ENCODE measurements around the gene TMEM132D. TPM values are rescaled to one million over a fixed set of nuclear protein-coding genes. Genes with fewer than 3 reads are reported as not detected.

TMEM132D gene
- total RNA-seq, 1 donor from 2014 or later, result 0.06 TPM

- TF ChIP-seq CTCF (conservative IDR thresholded peaks at IDR 0.05; ENCODE audit: low read depth, low read length), result no peak
- H3K4me3 ChIP-seq (ENCODE audit: low read depth, low read length), result no peak overlapping the region
- DNase-seq (ENCODE audit: low read depth), result no peak
These were observed 603.8 kb downstream of the TMEM132D start for GRCh38 chr12:129300011-129300410.

GRCh38 chr12:129298921-129299320 is 604.9 kb downstream of the TMEM132D start:
- no peak for TF ChIP-seq CTCF (conservative IDR thresholded peaks at IDR 0.05; ENCODE audit: low read depth, low read length)
- H3K4me3 ChIP-seq (ENCODE audit: low read depth, low read length), result no peak overlapping the region
- no peak for DNase-seq (ENCODE audit: low read depth)

GRCh38 chr12:129296671-129297070 is 607.2 kb downstream of the TMEM132D start:
- DNase-seq (ENCODE audit: low read depth), result no peak
- H3K4me3 ChIP-seq (ENCODE audit: low read depth, low read length), result no peak overlapping the region
- TF ChIP-seq CTCF (conservative IDR thresholded peaks at IDR 0.05; ENCODE audit: low read depth, low read length), result no peak

- TF ChIP-seq CTCF (conservative IDR thresholded peaks at IDR 0.05; ENCODE audit: low read depth, low read length), result no peak
- H3K4me3 ChIP-seq (ENCODE audit: low read depth, low read length), result no peak overlapping the region
- DNase-seq (ENCODE audit: low read depth), result no peak
These were observed 609.0 kb downstream of the TMEM132D start for GRCh38 chr12:129294868-129295267.

GRCh38 chr12:129279771-129280170 is 624.1 kb downstream of the TMEM132D start:
- no peak for DNase-seq (ENCODE audit: low read depth)
- H3K4me3 ChIP-seq (ENCODE audit: low read depth, low read length), result no peak overlapping the region
- TF ChIP-seq CTCF (conservative IDR thresholded peaks at IDR 0.05; ENCODE audit: low read depth, low read length), result no peak

GRCh38 chr12:129276361-129277060 is 627.3 kb downstream of the TMEM132D start:
- H3K4me3 ChIP-seq (ENCODE audit: low read depth, low read length), result no peak overlapping the region
- DNase-seq (ENCODE audit: low read depth), result no peak
- no peak for TF ChIP-seq CTCF (conservative IDR thresholded peaks at IDR 0.05; ENCODE audit: low read depth, low read length)
